Esophagus squamous epithelium (tissue), 5 donors: ENCODE measurements around the gene FAM222B. TPM values are rescaled to one million over a fixed set of nuclear protein-coding genes. Genes with fewer than 3 reads are reported as not detected.

Experiments used
- DNase-seq: peaks from one replicate; lab custom pipeline; 2025; lab: John Stamatoyannopoulos, UW
- H3K27ac ChIP-seq, 4 donors: fragments of 200-600 bp; sonication (generic); one replicate each; pipeline ENCODE4 v1.5.1; 2016 to 2019; ENCODE audit warnings: mild to moderate bottlenecking in 1 of 4
- H3K27me3 ChIP-seq, 4 donors: fragments of 200-600 bp; sonication (generic); 1 replicate in 3 of 4; 2 replicates in 1 of 4; pipeline versions ENCODE4 v1.5.1 to v1.6.0; 2017 to 2021; ENCODE audit warnings: antibody characterized with exemption in 1 of 4
- H3K36me3 ChIP-seq, 3 donors: fragments of 200-600 bp; sonication (generic); one replicate each; pipeline ENCODE4 v1.5.1; 2016 to 2019
- H3K4me1 ChIP-seq, 3 donors: fragments of 200-600 bp; sonication (generic); one replicate each; pipeline ENCODE4 v1.5.1; 2017 to 2019
- H3K4me3 ChIP-seq, 4 donors: fragments of 200-600 bp; sonication (generic); 1 replicate in 3 of 4; 2 replicates in 1 of 4; pipeline ENCODE4 v1.5.1; 2016 to 2019; ENCODE audit warnings: mild to moderate bottlenecking in 2 of 4, moderate library complexity in 1 of 4
- H3K9me3 ChIP-seq, 3 donors: fragments of 200-600 bp; sonication (generic); one replicate each; pipeline ENCODE4 v1.5.1; 2016 to 2019
- POLR2A ChIP-seq, 4 donors: fragments of 450-650 bp; IDR thresholded peaks; one replicate each; pipeline ENCODE4 v1.6.1; 2017; ENCODE audit warnings: antibody characterized with exemption in 4 of 4, mild to moderate bottlenecking in 4 of 4, moderate library complexity in 3 of 4
- WGBS, 2 donors: methylation state at CpG; one replicate each; pipeline ENCODE4 v1.1.5; 2018; 5-methylcytosine and 5-hydroxymethylcytosine counted together
- intact Hi-C: fragments of 100-400 bp; cut with DNase I; formaldehyde crosslinking; loops from one replicate; pipeline ENCODE4 v1.15.0; 2022
- total RNA-seq, 4 donors: library from RNA; depleted of rRNA; stranded (reverse); fragments of >200 nt; gene quantifications; one replicate each; pipeline ENCODE4 v1.1.0, GENCODE V29; 2016
- TF ChIP-seq, protein P1 (sequence below), 6 experiments: fragments of 450-650 bp in 4 of 6; fragments of 200-600 bp in 2 of 6; sonication (generic) in 2 of 6; IDR thresholded peaks; one replicate each; pipeline ENCODE4 v1.5.1; 2016 to 2019; ENCODE audit warnings: antibody characterized with exemption in 6 of 6, mild to moderate bottlenecking in 4 of 6, moderate library complexity in 4 of 6
- donor health status: DM: yes; HTN: yes; CAD: no.

Gene FAM222B
- total RNA-seq, 4 donors from 2014 or later, result 8.0 to 16.4 (median 11.2) TPM

DNA sequence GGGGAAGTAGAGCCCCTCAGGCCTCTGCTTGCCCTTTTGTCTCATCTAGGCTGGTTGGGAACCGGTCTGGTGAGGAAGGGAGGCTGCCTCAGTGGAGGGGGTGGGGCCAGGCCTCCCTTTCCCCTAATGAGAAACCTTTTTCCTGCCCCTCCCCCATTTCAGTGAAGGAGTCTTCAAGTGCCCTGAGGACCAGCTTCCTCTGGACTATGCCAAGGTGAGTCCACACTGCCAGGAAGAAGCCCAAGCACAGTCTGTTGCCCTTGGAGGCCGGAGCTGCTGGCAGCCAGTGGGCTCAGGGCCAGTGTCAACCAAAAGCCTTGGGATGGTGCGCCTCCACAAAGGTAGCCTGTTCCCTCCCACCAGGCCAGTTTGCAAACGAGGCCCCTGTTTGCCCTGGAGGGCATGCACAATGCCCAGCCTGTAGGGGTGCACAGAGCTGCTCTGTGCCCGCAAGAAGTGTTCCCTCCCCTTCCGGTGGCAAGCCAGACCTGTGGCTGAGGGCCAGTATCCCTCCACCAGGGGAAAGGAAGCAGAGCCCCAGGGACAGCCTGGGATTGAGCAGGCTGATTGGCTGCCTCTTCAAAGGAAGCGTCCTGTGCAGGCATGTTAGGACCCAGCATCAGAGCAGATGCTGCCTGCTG is 95.4 kb downstream of the FAM222B start:
- WGBS, 2 donors, result 43% methylated on average over 1 of the region's 7 CpGs; no CpG with 5 or more reads in 1 of the 2 donors
- peak overlapping the region; percentile 94 to 99 (median 98) for H3K27ac ChIP-seq
- peak in 1 of 4 donors; percentile 12 for TF ChIP-seq POLR2A (IDR thresholded peaks at IDR 0.05)
- TF ChIP-seq, protein P1, sequence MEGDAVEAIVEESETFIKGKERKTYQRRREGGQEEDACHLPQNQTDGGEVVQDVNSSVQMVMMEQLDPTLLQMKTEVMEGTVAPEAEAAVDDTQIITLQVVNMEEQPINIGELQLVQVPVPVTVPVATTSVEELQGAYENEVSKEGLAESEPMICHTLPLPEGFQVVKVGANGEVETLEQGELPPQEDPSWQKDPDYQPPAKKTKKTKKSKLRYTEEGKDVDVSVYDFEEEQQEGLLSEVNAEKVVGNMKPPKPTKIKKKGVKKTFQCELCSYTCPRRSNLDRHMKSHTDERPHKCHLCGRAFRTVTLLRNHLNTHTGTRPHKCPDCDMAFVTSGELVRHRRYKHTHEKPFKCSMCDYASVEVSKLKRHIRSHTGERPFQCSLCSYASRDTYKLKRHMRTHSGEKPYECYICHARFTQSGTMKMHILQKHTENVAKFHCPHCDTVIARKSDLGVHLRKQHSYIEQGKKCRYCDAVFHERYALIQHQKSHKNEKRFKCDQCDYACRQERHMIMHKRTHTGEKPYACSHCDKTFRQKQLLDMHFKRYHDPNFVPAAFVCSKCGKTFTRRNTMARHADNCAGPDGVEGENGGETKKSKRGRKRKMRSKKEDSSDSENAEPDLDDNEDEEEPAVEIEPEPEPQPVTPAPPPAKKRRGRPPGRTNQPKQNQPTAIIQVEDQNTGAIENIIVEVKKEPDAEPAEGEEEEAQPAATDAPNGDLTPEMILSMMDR (IDR thresholded peaks at IDR 0.05), result no peak
- H3K36me3 ChIP-seq, result peaks cover 7 to 30% (median 22%) of the 10 kb centered on the region in 3 donors
- peaks cover 59 to 84% (median 66%) of the 10 kb centered on the region in 3 donors for H3K4me1 ChIP-seq
- intact Hi-C loops, result no loop called here
- no peaks in the 10 kb centered on the region for H3K9me3 ChIP-seq
- H3K27me3 ChIP-seq, result no peaks in the 10 kb centered on the region
- DNase-seq, result no peak
- H3K4me3 ChIP-seq, result peak overlapping the region in 3 of 4 donors; percentile 56 to 97 (median 70)

DNA sequence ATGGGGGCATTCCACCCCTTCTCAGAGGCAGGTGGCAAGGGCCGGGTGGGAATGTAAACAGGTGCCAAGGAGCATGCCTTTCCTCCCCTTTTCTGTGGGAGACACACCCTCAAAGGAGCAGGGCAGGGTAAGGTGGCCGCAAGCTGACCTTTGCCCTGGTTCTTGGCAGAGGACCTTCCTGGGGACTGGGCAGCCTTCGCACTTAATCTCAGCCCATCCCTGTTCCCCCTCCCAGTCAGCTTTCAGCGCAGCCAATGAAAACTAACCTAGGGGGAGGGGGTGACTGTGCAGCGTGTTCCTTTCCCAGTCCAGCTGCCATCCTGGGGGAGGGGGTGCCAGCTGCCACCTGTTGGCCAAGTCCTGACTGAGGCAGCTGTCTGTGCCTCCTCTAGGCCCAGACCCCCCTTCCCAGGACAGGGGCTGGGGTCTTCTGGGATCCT is 96.0 kb downstream of the FAM222B start:
- intact Hi-C loops, result no loop called here
- H3K4me3 ChIP-seq, result peak overlapping the region; percentile 56 to 97 (median 64)
- WGBS, 2 donors, result 50% methylated on average over 1 of the region's 5 CpGs; no CpG with 5 or more reads in 1 of the 2 donors
- H3K27ac ChIP-seq, result peak overlapping the region; percentile 94 to 99 (median 98)
- H3K4me1 ChIP-seq, result peaks cover 59 to 90% (median 66%) of the 10 kb centered on the region in 3 donors
- peaks cover 7 to 27% (median 22%) of the 10 kb centered on the region in 3 donors for H3K36me3 ChIP-seq
- H3K9me3 ChIP-seq, result no peaks in the 10 kb centered on the region
- TF ChIP-seq, protein P1 (IDR thresholded peaks at IDR 0.05), result no peak
- no peak for TF ChIP-seq POLR2A (IDR thresholded peaks at IDR 0.05)
- H3K27me3 ChIP-seq, result no peaks in the 10 kb centered on the region
- no peak for DNase-seq

DNA sequence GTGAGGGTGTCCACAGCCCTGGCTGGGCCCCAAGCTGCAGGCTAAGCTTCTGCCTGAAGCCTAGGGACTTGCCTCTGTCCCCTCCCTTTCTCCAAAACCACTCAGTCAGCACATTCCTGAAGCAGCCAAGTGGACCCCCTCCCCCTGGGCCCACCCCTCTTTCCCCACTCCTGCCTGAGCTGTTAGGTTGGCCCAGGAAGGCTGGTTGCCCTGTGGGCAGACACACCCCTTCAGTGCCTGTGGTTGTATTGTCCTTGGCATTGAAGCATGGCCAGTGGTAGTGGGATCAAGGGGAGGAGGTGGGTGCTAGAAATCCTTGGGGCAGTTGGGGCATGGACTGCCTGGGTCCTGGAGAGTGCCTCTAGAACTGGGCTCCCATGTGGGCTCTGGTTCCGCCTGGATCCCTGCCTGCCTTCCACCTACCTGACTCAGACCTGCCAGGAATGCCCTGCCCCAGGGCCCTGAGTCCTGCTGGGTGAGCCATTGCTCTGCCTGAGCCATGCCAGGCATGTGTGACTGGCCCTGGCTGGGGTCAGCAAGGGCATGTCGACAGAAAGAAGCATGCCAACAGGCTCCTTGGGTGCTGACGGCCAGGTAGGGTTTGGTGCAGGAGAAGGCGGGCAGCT is 96.7 kb downstream of the FAM222B start:
- no peak for DNase-seq
- WGBS, 2 donors, result 55 to 60% methylated on average over 1 to 3 of the region's 4 CpGs
- TF ChIP-seq, protein P1 (IDR thresholded peaks at IDR 0.05), result no peak
- no peak for TF ChIP-seq POLR2A (IDR thresholded peaks at IDR 0.05)
- intact Hi-C loops, result no loop called here
- Histone ChIP-seq H3K4me1 (peaks cover 59 to 96% (median 66%) of the 10 kb centered on the region in 3 donors), H3K27me3 (no peaks in the 10 kb centered on the region), H3K36me3 (peaks cover 7 to 24% (median 22%) of the 10 kb centered on the region in 3 donors), H3K9me3 (no peaks in the 10 kb centered on the region), H3K4me3 (peak overlapping the region; percentile 56 to 97 (median 64)), H3K27ac (peak overlapping the region; percentile 94 to 99 (median 98))

DNA sequence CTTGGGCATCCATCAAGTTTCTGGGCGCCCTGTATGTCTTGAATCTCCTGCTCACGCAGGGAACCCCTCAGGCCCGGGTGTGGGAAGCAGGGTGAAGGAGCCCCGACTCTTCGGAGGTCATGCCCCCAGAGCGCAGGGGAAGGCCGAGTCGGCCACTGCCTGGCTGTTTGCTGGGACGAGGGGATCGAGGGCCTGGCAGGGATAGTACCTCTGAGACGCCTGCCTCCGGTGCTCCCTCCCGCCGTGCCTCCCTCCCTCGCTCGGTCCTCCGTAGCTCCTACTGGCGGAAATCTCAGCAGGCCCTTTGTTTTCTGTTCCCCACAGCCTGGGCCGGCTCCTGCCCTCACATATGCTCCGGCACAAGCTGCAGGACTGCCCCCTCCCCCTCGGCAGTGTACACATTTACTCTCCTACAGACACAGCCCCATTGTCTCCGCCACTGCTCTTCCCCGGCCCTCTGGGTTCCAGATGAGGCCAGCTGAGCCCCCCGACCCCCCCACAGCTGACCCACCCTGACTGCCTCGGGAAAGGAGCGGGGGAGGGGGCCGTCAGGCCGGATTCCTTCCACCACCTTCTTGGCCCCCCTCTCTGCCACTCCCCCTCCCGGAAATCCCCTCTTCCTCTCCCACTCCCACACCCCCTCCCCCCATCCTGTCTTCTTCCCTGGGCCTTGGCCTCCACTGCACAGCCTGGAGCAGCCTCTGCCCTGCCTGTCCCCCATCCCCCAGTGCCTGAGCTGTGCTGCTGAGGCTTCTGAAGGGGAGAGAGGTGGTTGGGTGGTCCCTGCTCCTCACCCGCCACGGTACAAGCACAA is 97.4 kb downstream of the FAM222B start:
- Histone ChIP-seq H3K27me3 (no peaks in the 10 kb centered on the region), H3K4me3 (peak overlapping the region; percentile 56 to 97 (median 64)), H3K27ac (peak overlapping the region; percentile 94 to 99 (median 98)), H3K4me1 (peaks cover 53 to 93% (median 61%) of the 10 kb centered on the region in 3 donors), H3K9me3 (no peaks in the 10 kb centered on the region), H3K36me3 (peaks cover 7 to 24% (median 22%) of the 10 kb centered on the region in 3 donors)
- DNase-seq, result no peak
- intact Hi-C loops, result no loop called here
- TF ChIP-seq, protein P1 (IDR thresholded peaks at IDR 0.05), result no peak
- peak in 1 of 4 donors; percentile 26 for TF ChIP-seq POLR2A (IDR thresholded peaks at IDR 0.05)
- 1 to 3% methylated on average over 23 to 29 of the region's 31 CpGs for WGBS, 2 donors
